Activated CD4-positive, alpha-beta T cell treated with anti-CD3 and anti-CD28 coated beads, Interleukin-2, Interleukin-4, amounts not matched to agents 100 ng/mL and 50 ng/mL, durations not matched to agents 16 hours and 8 hours (primary cell): ENCODE data around the gene GPR4.
A peak's percentile ranks its signal among the peaks of the same experiment; 100 is the strongest.
"Not testable (repeated sequence)": the region's sequence is repeated elsewhere in the genome, so short reads cannot be mapped to it uniquely, and the experiment has no call there.

Experiments
- DNase-seq: peaks from one replicate; pipeline ENCODE4 v3.0.0-alpha.2; 2020; ENCODE audit warnings: low spot score

The GPR4 gene

DNA sequence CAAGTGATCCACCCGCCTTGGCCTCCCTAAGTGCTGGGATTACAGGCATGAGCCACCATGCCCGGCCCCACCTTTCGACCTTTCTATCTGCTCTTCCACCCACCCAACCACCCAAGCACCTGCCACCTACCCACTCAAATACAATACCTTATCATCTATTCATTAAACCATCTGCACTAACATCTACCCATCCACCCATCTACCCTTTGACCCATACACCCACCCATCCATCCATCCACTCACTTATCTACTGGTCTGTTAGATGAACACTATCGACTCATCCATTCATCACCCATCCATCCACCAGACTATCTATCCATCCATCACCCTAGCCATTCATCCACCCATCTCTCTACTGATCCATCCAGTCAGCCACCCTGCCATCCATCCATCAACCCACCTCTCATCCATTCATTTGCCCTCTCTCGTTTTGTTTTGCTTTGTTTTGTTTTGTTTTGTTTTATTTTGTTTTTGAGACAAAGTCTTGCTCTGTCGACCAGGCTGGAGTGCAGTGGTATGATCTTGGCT, 20.0 kb upstream of the GPR4 start:
- no peak for DNase-seq

DNA sequence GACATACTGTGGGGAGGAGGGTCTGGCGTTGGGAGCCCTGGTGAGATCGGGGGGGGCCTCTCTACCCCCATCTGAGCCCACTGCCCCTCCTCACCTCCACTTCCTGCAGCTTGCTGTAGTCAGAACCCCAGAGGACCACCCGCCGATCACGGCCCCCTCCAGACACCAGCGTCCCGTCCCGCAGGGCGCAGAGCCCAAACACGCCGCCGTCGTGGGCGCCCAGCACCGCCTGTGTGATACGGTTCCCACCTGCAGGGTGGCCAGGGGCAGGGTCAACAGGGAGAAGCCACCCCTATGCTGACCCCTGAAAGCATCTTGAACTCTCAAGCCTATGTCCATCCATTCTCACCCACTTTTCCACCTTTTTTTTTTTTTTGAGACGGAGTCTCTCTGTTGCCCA, 19.4 kb upstream of the GPR4 start:
- DNase-seq = no peak

DNA sequence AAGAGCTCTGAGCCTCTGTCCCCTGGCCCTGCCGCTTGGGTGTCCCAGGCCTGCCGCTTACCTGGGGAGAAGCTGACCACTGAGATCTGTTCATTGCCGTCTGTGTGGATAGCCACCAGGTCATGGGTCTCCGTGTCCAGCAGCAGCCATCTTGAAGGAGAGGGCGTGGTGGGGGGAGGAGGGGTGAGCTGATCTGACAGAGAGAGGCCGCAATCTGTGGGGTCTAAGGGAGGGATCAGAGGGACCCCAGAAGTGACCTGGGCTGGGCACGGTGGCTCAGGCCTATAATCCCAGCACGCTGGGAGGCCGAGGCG, 14.6 kb upstream of the GPR4 start:
- no peak for DNase-seq

DNA sequence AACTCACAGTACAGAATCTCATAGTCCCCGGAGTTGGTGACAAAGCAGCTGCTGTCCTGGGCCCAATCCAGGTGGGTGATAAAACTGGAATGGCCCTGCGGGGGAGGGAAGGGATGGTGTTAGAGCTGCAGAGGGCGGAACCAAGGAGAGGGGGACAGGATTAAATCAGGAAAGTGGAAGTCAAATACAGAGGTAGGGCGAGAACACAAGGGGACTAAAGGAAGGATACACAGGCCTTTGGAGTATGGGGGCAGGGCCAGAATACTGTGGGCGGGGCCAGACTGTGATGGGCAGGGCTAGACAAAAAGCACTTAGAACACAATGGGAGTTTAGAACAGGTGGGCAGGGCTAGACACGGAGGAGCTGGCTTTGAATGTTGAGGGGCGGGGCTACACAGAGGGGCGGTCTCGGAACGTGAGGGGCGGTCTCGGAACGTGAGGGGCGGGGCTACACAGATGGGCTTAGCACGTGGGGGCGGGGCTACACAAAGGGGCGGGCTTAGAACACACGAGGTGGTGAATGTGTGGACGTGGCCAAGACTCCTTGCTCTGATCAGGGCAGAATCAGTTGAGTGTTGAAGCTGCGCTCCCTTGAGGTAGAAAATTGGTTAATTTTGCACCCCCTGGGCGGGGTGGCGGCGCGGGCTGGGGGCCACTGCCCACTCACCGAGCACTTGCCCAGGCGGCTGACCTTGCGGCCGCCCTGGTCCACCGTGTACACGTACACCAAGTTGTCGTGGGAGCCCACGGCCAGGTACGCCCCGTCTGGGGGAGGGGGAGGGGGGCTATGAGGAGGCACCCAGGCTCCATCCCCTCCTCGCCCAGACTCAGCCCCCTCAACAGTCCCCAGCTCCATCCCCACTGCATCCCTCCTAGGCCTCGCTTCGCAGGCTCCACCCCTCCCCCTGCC, 14.0 kb upstream of the GPR4 start:
- DNase-seq = peak; percentile 86

DNA sequence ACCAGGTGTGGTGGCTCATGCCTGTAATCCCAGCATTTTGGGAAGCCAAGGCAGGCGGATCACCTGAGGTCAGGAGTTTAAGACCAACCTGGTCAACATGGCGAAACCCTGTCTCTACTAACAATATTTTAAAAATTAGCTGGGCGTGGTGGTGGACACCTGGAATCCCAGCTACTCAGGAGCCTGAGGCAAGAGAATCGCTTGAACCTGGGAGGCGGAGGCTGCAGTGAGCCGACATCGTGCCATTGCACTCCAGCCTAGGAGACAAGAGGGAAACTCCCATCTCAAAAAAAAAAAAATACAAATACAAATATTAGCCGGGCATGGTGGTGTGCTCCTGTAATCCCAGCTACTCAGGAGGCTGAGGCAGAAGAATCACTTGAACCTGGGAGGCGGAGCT, 13.0 kb upstream of the GPR4 start:
- DNase-seq = not testable (repeated sequence)

DNA sequence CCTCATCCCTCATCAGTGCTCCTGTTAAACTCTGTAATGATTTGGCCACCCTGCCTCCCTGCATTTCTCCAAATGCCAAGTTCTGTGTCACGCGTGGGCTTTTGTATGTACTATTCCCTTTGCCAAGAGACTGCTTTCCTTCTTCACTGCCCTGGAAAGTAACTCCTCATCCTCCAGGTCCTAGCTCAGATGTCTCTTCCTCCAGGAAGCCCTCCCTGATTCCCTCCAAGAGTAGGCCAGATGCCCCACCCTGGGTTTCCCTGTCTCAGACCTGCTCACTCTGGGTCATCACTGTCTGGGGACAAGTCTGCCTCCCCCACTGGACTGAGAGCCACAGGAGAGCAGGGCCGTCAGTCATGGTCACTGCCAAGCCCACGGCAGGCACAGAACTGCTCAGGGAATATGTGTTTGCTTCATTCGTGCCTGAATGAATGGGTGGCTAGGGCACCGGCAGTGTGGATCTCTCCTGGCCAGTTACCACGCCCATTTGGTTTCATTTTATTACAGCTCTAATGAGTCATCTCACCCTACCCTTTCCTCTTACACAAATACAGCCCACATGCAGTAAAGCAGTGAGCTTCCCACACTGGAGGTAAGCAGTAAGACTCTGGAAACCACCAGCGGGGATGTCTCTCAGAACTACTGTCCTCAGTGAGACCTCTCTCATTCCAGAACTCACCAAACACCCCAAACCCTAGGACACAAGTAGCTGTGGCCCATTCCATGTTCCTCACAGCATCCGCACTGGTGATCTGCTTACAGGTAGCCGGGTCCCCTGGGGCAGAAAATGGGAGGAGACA, 12.1 kb upstream of the GPR4 start:
- peak; percentile 88 for DNase-seq

DNA sequence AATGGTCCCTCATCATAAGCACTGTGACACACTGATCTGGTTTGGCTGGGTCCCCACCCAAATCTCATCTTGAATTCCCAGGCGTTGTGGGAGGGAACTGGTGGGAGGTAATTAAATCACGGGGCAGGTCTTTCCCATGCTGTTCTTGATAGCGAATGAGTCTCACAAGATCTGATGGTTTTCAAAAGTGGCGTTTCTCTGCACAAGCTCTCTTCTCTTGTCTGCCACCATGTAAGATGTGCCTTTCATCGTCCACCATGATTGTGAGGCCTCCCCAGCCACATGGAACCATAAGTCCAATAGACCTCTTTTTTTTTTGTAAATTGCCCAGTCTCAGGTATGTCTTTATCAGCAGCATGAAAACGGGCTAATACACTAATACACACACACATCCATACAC, 6.9 kb upstream of the GPR4 start:
- no peak for DNase-seq

DNA sequence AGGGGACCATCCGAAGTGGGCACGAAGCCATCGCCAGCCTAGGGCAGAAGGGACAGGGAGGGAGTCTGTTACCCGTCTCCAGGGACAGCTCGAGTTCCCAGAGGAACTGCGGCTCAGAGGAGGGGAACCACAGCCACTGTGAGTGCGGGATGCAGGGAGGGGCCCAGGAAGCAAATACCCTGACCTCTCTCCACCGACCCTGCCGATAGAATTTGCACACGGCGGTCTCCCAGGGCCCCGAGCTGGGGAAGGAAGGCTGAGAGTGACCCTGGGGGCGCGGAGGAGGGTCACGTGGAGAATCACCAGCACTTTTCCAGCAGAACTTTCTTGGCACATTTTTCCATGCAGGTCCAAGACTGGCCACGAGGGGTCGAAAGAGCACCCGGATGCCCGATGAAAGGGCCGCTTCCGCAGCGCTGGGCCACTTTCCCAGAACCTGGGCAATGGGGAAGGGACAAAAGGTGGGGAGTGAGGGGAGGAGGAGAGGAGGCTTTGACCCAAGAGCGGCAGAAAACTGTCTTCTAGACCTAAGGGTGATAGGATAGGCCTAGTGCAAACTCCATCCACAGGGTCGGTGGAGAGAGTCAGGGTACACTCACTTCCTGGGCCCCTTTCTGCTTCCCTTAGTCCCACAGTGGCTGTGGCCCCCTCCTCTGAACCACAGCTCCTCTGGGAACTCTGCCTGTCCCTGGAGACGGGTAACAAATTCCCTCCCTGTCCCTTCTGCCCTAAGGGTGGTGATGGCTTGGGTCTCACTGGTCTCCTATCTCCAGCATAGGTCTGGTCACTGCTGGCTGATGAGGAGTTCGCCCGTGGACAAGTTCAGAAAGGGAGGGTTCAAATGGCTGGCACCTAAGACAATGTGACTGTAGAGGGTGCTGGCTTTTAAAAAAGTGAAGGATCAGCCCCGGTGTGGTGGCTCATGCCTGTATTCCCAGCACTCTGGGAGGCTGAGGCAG, 5.3 kb upstream of the GPR4 start:
- peak; percentile 35 for DNase-seq

DNA sequence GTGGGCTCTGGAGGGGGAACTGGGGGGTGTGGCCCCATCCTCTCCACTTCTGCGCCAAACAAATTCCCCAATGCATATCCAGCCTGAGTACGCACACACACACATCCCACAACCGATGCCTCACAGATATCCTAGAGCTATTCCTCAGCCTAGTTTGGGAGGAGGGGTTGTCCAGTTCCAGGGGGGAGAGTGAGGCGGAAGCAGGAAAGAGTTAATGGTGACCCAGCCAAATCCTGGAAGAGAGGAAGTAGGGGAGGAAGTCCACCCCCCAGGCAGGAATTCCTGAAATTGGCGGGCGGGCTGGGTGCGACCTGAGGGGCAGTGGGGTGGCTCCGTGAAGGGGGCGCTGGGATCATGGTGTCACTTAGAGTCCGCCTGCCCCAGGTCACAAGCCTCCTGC, 897 bp downstream of the GPR4 start:
- no peak for DNase-seq

DNA sequence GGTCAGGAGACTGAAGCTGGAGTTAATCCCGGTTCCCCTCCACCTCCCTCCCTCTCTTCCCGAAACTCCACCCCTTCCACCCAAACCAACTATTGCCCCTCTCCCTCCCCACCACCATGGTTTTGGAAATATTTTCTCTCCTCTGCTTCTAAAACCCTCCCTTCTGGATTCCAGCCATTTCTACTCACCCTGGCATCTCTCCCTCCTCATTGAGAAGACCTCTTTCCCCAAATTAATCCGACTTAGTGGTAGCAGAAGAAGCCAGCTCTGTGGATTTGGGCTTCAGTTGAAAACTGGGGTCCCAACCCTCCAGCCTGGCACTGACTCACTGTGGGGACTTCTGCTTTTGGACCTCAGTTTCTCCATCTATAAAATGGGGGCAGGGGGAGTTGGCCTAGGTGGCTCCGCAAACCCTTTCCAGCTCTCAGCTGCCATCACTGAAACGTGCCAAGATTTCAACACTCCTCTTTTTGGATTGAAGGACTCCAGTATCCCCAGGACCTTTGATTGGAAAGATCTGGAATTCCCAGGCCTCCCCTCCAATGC, 1.6 kb downstream of the GPR4 start:
- DNase-seq = no peak

DNA sequence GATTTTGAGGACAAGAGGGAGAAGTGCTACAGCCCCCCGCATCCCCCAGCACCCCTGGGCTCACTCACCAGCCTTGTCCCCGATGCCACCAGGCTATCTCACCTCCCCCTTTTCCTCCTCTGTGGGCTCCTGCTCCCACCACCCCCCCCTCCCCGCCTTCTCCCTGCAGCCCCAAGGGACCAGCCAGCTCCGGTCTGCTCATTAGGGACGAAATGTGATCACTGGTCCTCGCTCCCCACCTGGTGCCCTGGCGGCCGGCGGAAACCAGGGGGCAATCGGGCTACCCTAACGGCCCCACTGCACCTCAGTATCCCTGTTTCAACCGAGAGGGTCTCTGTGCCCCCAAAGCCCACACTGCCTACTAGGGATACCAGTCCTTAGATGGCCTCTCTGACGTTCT, 2.7 kb downstream of the GPR4 start:
- no peak for DNase-seq

DNA sequence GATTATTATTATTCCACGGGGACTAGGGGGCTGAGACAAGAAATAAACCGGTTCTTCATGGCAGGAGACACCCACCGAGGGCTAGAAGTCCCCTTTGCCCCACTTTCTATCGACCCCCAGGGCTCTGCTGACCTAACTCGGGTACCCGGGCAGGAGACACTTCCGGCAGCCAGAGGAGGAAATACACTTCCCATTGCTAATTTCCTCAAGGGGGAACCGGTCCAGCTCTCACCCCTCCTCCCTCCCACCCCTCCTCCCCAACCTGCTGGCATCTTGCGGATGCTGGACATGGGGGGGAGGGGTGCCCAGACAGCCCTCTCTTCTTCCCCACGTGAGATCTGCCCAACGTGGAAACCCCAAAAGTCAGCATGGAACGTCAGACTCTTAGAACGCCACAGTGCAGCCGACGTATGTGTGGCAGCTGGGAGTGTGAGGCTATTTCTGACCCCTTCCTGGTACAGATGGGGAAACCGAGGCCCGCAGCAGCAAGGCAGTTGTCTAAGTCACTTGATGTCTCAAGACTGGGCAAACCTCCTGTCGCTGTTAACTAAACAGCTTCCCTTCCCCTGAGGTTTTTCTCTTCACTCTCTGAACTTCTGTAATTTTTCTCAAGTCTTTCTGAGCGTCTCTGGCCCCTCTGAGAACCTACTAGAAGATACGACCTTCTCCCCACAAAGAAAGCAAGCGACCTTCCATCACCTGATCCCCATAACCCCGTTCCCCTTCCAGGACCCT, 3.6 kb downstream of the GPR4 start:
- no peak for DNase-seq

DNA sequence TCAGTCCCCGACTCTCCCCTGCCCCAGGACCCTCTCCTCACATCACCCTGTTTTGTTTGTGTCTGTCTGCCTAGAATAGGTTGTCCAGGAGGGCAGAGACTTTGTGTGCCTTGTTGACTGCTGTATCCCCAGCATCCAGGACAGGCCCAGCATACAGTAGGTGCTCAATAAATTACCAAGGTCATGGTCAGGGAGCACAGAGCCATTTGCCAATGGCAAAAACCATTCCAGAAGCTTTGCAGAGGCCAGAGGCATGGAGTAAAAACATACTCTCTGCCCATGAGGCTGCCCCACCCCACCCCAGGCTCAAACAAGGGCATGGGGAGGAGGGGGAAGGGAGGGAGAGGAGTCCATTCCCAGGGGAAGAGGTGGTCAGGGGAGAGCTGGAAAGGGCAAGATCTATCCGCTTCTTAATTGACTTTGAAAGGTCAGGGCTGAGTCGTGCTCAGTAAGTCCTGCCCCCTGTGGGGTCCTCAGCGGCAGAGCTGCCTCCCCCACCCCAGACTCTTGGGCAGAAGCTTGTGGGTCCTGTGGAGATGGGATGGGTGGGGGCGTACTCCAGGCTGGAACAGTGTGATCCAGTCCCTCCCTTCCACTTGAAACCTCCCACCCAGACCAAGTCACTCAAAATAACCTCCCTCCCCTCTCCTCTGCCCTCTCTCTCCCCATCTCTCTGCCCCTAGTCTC, 4.4 kb downstream of the GPR4 start:
- no peak for DNase-seq

DNA sequence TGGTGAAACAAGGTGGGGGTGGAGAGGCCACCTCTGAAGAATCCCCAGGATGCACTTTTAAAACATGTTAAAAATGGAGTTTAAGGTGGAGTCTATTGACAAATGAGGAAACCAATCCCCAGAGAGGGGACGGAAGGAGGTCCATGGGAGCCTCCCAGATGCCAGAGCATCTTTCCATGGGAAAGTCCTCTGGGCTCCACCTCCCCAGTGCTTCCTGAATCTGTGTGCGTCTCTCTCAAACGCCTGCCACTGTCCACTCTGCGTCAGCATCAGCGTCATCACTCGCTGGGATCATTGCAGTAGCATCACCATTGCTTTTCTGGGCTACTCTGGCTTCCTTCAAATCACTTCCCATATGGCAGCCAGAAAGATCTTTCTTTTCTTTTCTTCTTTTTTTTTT, 6.2 kb downstream of the GPR4 start:
- no peak for DNase-seq

DNA sequence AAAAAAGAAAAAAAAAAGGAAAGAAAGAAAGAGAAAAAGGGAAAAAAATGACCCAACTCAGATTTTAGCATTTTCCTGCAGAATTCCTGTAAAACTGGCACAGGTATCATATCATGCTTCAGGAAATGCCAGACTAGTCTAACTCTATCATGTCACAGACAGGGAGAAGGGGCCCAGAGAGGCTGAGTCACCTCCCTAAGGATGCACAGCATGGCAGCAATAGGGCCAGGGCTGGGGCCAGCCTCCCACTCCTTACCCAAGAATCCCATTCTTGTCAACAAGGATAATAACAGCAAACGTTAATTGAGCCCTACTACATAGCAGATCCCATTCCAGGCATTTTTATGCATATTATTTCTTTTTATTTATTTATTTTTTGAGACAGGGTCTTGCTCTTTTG, 8.5 kb downstream of the GPR4 start:
- DNase-seq = no peak

DNA sequence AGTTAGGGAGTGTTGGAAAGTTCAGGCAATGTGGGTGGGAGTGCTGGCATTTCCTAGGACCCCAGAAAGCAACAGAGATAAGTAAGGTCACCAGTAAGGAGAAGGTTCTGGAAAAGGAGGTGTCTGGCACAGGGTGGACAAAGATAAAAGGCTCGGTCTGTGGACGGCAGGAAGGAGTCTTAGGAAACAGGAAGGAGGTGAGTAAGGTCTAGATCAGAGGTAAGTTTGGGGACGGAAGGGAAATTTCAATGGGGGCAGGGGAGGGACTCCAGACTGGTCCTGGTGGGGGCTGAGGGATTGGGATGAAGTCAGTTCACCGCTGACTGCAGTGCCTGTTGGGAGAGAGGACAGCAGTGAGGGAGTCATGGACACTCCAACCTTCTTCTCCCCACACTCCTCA, 9.6 kb downstream of the GPR4 start:
- no peak for DNase-seq

DNA sequence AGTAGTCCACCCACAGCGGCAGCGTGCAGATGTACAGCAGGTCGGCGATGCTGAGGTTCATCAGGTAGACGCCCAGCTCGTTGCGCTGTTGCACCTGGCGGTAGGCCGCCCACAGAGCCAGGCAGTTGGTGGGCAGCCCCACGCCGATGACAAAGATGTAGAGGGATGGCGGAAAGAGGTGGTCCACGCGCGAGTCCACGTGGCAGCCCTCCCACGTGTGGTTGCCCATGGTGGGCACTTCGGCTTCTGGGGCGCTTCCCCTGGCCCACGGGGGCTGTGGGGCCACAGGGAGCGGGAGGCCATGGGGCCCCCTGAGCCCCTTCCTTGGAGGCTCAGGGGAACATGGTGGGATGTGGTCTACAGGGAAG, 10.4 kb downstream of the GPR4 start:
- DNase-seq = no peak

DNA sequence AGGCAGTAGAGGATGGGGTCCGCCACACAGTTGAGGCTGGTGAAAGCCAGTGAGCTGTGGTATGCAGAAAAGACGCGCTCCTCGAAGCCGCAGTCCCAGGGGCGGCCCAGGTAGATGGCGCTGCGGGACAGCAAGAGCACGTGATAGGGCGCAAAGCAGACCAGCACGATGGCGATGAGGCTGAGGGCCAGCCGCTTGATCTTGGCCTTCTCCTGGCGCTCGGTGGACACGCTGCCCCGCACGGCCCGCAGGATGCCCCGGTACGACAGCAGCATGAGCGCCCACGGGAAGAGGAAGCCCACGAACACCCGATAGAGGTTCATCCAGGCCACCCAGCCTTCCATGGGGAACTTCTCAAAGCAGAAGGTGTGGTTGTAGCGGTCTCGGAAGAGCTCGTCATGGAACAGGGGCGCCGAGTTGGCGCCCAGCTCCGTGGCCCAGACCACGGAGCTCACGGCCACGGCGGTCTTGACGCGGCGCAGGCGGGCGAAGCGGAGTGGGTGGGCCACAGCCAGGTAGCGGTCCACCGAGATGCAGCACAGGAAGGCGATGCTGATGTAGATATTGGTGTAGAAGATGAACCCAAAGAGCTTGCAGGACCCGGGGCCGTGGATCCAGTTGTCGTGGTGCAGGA, 10.9 kb downstream of the GPR4 start:
- DNase-seq = peak; percentile 42

DNA sequence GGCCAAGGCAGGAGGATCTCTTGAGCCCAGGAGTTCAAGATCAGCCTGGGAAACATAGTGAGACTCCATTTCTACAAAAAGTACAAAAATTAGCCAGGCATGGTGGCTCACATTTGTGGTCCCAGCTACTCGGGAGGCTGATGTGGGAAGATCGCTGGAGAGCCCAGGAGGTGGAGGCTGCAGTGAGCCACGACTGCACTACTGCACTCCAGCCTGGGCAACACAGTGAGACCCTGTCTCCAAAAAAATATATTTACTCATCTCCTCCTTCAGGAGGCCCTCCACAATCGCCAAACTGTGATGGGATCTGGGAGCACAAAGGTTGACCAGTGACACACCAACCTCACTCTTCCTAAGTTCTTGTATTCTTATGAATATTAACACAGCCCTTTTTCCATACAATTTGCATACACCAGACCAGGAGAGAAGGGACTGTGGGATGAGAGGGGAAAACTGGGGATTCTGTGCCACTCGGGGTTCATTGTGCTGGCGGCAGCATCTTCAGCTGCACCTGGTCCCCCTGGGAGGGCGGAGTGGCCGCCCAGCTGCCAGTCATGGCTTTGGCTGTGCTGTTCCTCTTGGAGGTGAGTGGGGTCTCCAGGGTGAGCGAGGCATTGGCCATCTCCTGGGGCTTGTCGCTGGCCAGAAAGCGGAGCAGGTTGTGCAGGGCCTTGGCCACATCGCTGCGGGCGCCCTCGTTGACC, 11.6 kb downstream of the GPR4 start:
- DNase-seq = no peak
